HG02870 (cell line): ENCODE measurements around the gene TMEM87B.
A peak's percentile ranks its signal among the peaks of the same experiment; 100 is the strongest.

ENCODE experiments used
- ATAC-seq: cut with Tn5 transposase; IDR thresholded peaks from one replicate; pipeline ENCODE4 v1.9.1; 2021; ENCODE audit warnings: mild to moderate bottlenecking, moderate library complexity; ENCODE audit not compliant: unreplicated experiment

TMEM87B gene, protein sequence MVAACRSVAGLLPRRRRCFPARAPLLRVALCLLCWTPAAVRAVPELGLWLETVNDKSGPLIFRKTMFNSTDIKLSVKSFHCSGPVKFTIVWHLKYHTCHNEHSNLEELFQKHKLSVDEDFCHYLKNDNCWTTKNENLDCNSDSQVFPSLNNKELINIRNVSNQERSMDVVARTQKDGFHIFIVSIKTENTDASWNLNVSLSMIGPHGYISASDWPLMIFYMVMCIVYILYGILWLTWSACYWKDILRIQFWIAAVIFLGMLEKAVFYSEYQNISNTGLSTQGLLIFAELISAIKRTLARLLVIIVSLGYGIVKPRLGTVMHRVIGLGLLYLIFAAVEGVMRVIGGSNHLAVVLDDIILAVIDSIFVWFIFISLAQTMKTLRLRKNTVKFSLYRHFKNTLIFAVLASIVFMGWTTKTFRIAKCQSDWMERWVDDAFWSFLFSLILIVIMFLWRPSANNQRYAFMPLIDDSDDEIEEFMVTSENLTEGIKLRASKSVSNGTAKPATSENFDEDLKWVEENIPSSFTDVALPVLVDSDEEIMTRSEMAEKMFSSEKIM

GRCh38 chr2:112054847-112055729 is at the start of gene TMEM87B:
Gene TMEM87B (plus strand): TSS chr2:112055269. CDS start chr2:112055592, 323 bp downstream.
- ATAC-seq = peak; percentile 59

DNA sequence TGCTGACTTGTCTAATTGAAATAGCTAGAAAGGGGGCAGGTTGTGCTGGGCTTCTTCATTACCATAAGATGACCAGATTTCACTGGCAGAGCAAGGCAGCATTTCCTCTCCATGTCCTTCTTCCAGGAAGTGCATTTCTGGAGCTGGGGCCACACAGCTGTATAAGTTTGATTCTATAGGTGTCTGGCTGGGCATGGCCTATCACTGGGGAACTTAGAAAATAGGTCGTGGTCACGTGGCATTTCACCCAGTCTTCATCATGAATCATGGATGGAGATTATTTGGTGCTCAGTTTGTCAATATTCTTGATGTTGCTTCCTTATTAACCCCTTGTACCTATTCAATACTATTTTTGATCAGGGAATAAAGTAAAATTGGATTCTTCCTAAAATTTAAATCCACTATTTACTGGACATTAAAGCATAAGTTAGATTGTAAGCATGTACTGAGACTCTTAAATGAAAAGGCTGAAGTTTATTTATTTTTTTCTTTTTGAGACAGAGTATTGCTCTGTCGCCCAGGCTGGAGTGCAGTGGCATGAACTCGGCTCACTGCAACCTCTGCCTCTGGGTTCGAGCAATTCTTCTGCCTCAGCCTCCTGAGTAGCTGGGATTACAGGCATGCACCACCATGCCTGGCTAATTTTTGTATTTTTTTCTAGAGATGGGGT is 49.5 kb upstream of the TMEM87B start:
- no peak for ATAC-seq

GRCh38 chr2:112006076-112006410 is 49.0 kb upstream of the TMEM87B start:
- no peak for ATAC-seq

- ATAC-seq = no peak
Observed at GRCh38 chr2:112007493-112007892, 47.6 kb upstream of the TMEM87B start.

DNA sequence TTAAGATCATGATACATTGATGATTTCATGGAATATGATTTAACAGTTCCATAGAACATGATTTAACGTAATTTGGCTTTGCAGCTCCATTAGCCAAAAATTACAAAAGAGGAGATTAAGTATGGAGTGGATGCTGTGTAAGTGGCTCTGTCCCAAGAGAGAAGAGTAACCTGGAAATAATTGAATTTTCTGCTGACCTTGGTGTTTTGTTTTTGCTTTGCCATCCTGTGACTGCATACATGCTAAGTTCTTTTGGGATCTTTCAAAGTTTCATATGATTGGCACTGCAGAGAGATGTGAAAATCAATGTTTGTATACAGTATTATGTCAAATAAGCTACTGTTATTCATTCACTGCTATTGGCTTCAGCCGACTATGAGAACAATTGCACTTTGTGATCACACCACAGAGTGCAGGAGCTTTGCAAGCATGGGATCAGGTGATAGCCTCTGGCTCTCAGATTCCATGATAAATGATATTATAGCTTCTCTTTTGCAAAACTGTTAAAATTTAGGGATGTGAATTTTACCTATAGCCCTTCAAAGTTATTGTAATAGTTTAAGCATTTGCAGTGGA is 46.1 kb upstream of the TMEM87B start:
- no peak for ATAC-seq

DNA sequence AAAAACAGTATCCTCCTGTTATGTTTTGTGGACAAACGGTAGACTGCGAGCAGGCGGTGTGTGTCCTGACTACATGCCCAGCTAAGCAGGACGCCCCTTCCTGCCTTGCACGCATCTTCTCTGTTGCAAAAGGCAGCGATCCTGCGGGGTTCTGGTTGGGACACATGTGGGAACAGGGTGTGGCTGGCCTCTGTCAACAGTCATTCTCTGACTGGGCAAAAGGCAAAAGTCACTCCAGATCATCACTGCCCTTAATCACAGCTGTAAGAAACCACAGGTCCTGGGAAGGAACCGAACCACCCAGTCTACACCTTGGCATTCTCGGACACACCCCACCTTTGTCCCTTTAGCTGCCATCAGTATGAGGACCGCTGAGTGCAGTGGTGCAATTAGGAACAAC is 44.3 kb upstream of the TMEM87B start:
- no peak for ATAC-seq

- no peak for ATAC-seq
Observed at GRCh38 chr2:112012556-112012955, 42.5 kb upstream of the TMEM87B start.

DNA sequence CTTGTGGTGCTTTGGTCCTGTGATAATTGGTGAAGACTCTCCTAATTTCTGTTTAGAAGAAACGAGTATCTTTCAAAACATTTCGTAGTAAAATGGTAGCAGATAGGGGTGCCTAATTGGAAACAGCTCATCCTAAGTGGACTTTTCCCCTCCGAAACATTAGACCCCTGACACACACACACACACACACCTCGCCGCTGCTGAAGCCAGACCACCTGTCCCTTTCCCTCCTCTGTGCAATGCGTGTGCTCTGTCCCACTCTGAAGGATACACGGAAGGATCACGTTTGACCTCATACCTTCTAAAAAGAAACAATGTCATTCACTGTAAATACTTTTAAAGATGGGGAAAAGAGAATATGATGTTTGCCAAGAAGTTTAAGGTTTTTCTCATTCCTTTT is 36.2 kb upstream of the TMEM87B start:
- no peak for ATAC-seq

DNA sequence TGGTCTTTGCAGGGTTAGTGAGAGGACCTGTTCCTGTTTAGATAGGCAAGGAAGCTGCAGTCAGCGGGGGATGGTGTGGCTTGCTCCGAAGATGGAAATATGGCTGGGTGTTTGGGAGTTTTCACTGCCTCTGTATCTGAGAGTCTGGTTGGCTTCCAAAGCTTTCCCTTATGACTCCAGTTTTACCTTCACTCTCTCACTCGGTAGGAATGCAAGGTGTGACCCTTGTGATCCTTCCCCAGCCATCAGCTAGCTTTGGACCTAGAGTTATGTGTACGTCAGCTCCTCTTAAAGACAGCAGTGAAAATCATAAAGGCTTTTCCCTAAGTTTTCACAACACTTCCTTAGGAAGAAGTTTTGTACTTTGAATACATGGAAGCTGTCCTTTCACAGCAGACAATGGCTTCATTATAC is 35.5 kb upstream of the TMEM87B start:
- ATAC-seq = no peak

- no peak for ATAC-seq
Observed at GRCh38 chr2:112020561-112020960, 34.5 kb upstream of the TMEM87B start.

DNA sequence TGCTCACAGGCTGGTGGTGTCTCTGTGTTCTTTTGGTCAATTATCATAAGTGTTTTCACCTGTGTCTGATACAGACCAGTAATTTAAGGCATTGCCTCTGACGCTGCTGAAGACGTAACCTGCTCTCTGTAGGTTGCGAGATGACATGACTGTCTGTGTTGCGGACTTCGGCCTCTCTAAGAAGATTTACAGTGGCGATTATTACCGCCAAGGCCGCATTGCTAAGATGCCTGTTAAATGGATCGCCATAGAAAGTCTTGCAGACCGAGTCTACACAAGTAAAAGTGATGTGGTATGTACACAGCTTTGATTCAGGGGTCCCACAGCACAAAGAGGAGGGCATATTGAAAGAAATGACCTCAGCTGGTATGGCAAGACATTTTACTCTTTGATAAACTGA is 33.8 kb upstream of the TMEM87B start:
- no peak for ATAC-seq

- ATAC-seq = no peak
Observed at GRCh38 chr2:112021781-112022231, 33.3 kb upstream of the TMEM87B start.

DNA sequence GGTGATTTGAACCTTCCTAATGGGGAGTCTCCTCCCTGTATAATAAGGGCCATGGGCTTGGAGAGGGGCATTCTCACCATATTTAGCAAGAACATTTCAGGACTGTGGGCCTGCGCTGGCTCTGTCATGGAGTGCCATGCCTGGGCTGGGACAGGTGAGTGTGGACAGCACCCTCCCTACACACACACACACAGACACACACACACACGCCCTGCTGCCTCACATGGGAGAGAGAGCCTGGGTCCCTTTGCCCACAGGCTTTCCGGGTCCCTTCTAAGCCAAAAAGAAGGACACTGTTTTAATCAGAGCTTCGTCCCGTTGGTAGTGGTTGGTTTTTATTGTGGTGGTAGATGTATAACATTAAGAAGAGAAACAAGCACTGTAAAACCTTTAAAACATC is 31.4 kb upstream of the TMEM87B start:
- no peak for ATAC-seq

DNA sequence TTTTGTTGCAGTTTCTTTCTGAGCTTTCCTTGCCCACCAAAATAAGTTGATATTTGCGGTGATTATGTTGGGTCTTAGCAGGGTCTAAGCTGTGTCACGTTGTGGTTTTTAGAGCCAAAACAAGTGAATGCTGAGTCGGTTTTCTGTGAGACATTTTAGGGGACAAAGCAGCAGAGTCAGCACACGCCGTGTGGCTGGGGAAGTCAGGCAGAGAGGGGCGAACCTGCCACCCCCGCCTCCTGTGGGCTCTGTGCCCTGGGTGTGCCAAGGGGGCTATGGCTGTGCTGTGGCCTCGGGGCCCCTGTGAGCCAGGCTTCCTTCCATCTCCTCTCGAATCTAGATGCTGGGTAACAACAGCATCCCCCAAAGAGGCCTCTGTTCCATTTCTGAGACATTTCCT is 30.8 kb upstream of the TMEM87B start:
- no peak for ATAC-seq

DNA sequence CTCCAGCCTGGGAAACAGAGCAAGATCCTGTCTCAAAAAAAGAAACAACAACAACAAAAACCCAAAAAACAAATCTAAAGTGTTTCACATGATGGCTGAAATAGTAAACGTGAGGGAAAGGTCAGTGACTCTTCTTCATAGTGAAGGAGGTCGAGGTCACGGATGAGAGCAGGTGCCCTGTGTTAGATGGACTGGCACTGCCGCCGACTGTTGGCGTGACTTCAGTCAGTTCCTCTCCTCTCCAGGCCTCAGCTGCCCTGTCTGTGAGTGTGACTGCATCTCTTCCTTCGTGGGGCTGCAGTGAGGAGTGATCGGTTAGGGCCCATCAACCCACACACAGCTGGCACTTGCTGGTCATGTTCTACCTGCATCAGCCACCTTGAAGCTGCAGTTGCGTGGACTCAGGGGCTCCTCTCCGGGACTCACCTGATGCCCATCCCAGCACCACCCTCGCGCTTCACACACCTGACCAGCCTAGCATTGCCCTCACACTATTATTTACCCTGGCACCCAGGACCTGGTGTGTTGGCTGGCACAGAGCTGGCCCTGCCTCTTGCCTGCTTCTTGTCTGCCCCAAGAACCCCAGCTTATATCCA is 30.1 kb upstream of the TMEM87B start:
- ATAC-seq = no peak

- no peak for ATAC-seq
Observed at GRCh38 chr2:112026509-112026908, 28.6 kb upstream of the TMEM87B start.

- ATAC-seq = no peak
Observed at GRCh38 chr2:112027767-112028166, 27.3 kb upstream of the TMEM87B start.

- ATAC-seq = no peak
Observed at GRCh38 chr2:112029164-112029563, 25.9 kb upstream of the TMEM87B start.

GRCh38 chr2:112031473-112032223 is 23.4 kb upstream of the TMEM87B start:
- ATAC-seq = no peak

DNA sequence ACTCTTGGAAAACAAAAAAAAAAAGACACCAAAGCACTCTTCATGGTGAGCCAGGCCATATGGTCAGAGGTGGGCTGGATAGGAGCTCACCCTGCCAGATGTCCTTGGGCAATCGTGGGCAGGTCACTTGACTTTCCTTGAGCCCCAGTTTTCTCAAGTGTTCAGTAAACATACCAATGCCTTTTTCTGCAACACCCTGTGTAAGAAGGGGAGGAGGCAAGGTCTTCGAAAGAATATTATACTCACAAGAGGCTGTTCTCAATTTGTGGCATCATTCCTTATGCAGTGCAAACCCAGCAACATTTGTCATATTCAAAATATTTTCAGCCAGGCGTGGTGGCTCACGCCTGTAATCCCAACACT is 22.9 kb upstream of the TMEM87B start:
- no peak for ATAC-seq
